Stromal cell of bone marrow (primary cell): ENCODE data around the gene TFAP2D.

ENCODE experiments used
- DNase-seq: peaks from one replicate; pipeline ENCODE4 v3.0.0-alpha.2; 2012; ENCODE audit warnings: low read depth

Gene TFAP2D

GRCh38 chr6:50713226-50713625, at the start of gene TFAP2D:
Gene TFAP2D (plus strand): TSS chr6:50713526. CDS start chr6:50714056, 530 bp downstream.
- no peak for DNase-seq

- DNase-seq: no peak
These were observed 49.5 kb upstream of the TFAP2D start for GRCh38 chr6:50663806-50664205.

GRCh38 chr6:50666089-50666488, 47.2 kb upstream of the TFAP2D start:
- DNase-seq: no peak

GRCh38 chr6:50681213-50681824, 32.0 kb upstream of the TFAP2D start:
- DNase-seq: no peak

- no peak for DNase-seq
These were observed 24.1 kb upstream of the TFAP2D start for GRCh38 chr6:50689210-50689609.

GRCh38 chr6:50691814-50692495, 21.4 kb upstream of the TFAP2D start:
- no peak for DNase-seq

DNA sequence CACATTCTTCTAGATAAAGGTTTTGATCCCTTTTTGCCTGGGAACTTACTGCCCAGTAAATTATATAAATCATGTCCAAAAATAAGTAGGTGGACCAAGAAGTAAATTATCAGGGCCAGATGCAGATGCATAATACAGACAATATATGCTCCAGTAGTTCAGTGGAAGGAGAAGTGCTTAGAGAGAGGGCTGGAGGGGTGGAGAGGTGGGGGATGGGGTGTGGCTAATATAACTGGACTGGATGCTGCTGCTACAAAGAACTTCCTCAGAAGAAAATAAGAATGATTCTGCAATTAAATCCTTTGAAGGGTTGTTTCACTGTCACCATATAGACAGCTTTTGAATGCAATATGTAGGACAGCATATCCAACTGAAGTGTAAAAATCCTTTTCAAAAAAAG, 14.8 kb upstream of the TFAP2D start:
- DNase-seq: no peak

DNA sequence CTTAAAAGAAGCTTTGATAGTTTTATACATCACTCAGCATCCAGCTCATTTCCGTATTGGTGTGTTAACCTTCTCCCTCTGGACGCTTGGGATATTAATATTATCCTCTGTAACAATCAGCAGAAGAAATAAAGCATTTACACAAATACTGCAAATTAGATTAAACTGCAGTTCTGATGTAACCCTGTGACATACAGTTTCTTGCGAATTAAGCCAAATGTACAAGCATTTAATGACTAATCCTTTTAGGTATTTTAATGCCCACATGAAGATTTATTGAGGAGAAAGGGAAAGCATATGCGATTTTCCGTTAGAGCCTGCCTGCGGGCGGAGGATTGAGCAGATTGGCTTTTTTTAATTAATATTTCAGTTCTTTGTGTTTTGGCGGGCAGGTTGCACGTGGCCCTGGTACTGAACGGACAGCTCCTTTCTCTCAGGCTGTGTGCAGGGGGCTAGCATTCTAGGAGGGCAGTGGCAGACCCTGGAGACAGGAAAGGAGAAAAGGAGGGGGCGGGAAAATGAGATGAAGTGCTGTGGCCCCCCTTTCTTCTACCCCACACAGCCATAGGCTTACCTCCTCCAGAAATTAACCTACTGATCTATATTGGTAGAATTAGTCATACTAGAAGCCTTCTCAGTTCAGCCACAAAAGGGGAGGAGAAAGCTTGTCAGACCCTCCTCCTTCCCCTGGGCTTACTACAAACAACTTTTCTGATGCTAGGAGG, 14.1 kb upstream of the TFAP2D start:
- DNase-seq: no peak

DNA sequence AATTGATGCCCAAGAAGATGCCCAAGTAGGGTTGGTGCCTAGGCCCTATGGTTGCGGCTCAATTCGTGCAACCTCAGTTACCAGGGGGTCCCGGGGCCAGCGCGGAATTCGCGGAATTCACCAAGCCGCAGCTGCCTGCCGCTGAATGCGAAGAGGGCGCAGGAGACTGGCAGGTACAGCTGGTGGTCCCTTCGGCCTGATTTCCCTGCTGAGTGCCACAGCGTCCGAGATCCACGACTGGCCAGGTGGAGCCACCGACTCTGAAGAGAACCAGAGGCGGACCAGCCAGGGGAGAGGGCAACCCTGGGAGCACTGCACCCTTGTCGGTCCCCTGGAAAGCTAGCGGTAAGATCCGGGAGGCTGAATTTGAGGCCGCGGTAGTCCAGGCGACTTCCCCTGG, 6.8 kb upstream of the TFAP2D start:
- DNase-seq: no peak

- no peak for DNase-seq
These were observed 6.1 kb upstream of the TFAP2D start for GRCh38 chr6:50707191-50707590.

- no peak for DNase-seq
These were observed 5.5 kb upstream of the TFAP2D start for GRCh38 chr6:50707652-50708300.

DNA sequence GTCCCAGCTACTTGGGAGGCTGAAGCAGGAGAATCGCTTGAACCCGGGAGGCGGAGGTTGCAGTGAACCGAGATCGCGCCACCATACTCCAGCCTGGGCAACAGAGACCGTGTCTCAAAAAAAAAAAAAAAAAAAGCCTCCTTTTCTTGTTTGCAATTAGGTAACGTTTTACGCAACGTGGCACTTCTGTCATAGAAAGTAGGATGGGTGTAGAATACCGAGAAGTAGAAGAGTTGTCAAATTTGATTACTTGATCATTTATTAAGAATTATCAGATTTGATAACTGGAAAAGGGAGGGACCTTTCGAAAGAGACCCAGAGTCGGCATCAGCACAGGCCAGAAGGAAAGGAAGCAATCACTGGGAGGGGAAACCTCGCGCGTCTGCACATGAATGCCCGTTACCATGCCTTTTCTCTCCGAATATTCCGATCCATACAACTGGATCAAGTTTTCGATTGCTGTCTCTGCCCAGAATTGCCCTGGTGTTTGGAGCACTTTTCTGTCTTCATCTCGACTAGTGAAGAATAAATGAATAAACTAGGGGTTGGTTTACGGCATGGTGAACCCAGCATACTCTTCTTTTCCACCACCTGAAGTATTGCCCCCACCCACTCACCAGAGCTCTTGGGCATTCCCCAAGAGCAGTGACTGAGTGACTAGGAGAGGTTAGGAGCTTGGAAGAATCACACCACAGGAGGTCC, 4.5 kb upstream of the TFAP2D start:
- no peak for DNase-seq

DNA sequence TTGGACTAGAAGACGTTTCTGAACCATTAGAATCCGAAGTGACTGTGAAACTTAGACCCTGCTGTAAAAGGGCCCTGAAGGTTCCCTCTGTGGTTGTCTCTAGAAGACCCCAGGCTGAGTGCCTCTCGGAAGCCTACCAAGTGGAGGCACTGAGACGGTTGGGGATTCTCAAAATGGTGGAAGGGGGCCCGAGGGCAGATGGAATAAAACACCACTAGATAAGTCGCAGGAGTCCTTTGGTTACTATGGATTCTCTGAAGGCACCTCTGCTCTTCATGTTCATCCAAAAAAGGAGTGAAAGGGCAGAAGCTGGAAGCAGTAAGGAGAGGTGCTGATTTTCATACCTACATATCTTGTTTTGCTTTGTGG, 4.0 kb upstream of the TFAP2D start:
- DNase-seq: no peak

DNA sequence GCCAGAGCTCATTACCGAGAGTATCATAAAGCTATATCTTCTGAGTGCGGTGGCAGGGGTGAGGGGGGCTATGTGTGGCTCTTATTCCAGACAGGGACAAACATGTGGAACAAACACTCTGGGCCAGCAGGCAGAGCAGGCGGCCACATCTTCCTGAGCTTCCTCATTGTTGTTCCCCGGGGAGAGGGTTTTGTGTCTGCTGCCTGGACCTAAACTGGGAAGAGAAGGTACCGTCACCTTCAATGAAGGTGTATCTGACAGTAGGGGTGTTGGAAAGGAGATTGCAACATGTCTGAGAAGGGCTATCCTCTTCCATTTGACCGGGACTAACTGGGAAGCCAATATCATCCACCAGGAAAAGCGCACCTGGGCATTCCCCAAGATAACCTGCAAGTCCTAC, 1.6 kb upstream of the TFAP2D start:
- DNase-seq: no peak

- no peak for DNase-seq
These were observed 1.0 kb upstream of the TFAP2D start for GRCh38 chr6:50712291-50712690.

GRCh38 chr6:50713977-50714486, 706 bp downstream of the TFAP2D start:
- DNase-seq: no peak

- DNase-seq: no peak
These were observed 1.4 kb downstream of the TFAP2D start for GRCh38 chr6:50714487-50715379.

DNA sequence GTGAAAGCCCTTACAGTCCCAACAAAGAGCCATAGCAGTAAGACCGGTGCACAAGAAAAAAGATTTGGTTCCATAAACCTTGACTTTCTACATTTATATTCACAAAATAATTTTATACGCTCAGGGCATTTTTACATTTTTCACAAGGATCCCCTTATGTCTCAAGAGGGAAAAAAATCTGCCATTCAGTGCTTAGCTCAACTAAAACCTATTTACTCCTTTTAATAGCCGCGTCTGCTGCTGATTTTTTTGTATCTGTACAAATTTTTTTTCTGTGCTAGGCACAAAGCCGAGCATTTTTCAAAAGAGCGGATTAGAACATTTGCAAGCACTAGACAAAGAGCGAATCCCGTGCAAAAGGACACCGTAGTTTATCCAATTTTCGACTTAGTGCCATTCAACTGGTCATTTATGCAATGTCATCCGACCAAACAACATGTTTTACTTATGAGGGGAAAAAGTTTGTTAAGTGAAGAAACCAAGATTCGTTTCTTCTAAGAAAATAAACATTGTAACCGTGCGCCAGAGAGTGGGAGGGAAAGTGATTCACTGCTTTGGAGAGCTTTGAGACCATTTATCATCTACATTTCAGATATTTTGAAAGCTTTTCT, 3.7 kb downstream of the TFAP2D start:
- DNase-seq: no peak

- DNase-seq: no peak
These were observed 4.6 kb downstream of the TFAP2D start for GRCh38 chr6:50717734-50718457.

GRCh38 chr6:50718566-50718965, 5.2 kb downstream of the TFAP2D start:
- no peak for DNase-seq
